Right forelimb (tissue), 1 donor: ENCODE measurements around the gene LYRM7.
"Not testable (repeated sequence)": the region's sequence is repeated elsewhere in the genome, so short reads cannot be mapped to it uniquely, and the experiment has no call there.

ENCODE experiments used
- DNase-seq: peaks from one replicate; pipeline ENCODE4 v3.0.0-alpha.2; 2018

LYRM7 gene

GRCh38 chr5:131221888-131222287 is 51.1 kb downstream of the LYRM7 start:
- DNase-seq = no peak

GRCh38 chr5:131222731-131223130 is 52.0 kb downstream of the LYRM7 start:
- no peak for DNase-seq

GRCh38 chr5:131223751-131224386 is 53.1 kb downstream of the LYRM7 start:
- no peak for DNase-seq

GRCh38 chr5:131224387-131225201 is 53.9 kb downstream of the LYRM7 start:
- DNase-seq = no peak

- no peak for DNase-seq
These were observed 54.7 kb downstream of the LYRM7 start for GRCh38 chr5:131225282-131225974.

- no peak for DNase-seq
These were observed 56.2 kb downstream of the LYRM7 start for GRCh38 chr5:131226899-131227298.

- DNase-seq = no peak
These were observed 57.9 kb downstream of the LYRM7 start for GRCh38 chr5:131228646-131229045.

GRCh38 chr5:131229623-131230022 is 58.9 kb downstream of the LYRM7 start:
- DNase-seq = no peak

- no peak for DNase-seq
These were observed 59.7 kb downstream of the LYRM7 start for GRCh38 chr5:131230406-131230805.

- no peak for DNase-seq
These were observed 68.9 kb downstream of the LYRM7 start for GRCh38 chr5:131239686-131240085.

GRCh38 chr5:131242728-131243255 is 72.0 kb downstream of the LYRM7 start:
- DNase-seq = no peak

- no peak for DNase-seq
These were observed 74.6 kb downstream of the LYRM7 start for GRCh38 chr5:131245312-131245711.

- no peak for DNase-seq
These were observed 75.2 kb downstream of the LYRM7 start for GRCh38 chr5:131245948-131246347.

- DNase-seq = no peak
These were observed 75.8 kb downstream of the LYRM7 start for GRCh38 chr5:131246504-131246903.

GRCh38 chr5:131250751-131251475 is 80.2 kb downstream of the LYRM7 start:
- DNase-seq = no peak

- DNase-seq = no peak
These were observed 82.1 kb downstream of the LYRM7 start for GRCh38 chr5:131252824-131253171.

- not testable (repeated sequence) for DNase-seq
These were observed 83.3 kb downstream of the LYRM7 start for GRCh38 chr5:131254025-131254424.

GRCh38 chr5:131254741-131255140 is 84.0 kb downstream of the LYRM7 start:
- DNase-seq = no peak
